Measurements from ENCODE around the gene HACL1.

Gene HACL1

DNA sequence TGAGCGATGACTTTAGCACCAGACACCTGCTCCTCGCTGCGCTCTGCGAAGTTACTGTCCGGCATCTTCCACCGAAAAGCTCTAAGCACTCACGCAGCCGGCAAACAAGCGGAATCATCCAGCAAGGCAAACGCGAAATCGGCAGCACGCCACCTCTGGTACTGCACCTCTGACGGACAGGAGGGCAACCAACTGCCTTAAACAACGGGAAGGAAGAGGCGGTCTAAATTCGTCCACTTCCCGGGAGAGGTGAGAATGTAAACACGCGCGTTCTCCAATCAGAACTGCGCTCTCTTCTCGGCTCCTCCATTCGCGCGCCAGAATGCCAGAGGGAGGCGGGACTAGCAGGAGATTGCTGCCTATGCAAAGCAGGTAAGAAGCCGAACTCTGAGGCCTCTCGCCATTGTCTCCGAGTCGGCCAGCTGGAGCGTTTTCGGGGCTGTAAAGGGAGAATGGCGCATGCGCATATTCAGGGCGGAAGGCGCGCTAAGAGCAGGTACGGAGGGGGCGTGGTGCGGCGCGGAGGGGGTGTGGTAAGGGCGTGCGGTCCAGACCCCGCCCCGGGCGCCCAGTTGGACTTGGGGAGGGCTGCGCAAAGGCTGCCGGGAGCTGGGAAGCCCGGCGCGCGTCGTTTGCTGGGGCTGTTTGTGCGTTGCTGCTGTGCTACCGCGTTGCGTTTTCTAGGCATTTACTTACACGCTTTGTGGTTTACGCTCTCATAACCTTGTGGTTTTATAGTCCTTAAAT is at the start of gene HACL1, which contains the start of gene BTD:
HACL1 (minus strand) TSS at position 171 of the 747 bp plus-strand sequence; CDS start at position 65, 106 bp downstream.
BTD (plus strand) TSS at position 347 of the 747 bp plus-strand sequence. CDS start 33,695 bp downstream, outside the sequence.
- peak; percentile 98 to 99 for DNase-seq

DNA sequence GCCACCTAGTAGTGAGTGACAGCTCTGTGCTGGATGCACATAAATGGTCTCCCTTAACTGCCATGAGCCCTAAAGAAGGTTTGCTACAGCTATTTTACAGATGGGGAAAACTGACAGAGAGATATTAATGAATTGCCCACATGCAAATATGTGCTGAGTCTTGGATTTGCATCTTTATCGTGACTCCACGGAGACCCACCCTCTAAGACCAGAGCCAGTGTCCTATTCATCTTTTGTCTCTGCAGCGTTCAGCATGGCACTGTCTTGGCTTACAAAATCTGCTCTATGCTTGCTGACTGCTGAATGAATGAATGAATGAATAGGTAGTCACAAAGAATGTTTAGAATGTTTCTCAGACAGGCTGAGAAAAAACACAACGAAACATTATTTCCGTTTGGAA is 48.5 kb upstream of the HACL1 start:
- DNase-seq, result no peak

DNA sequence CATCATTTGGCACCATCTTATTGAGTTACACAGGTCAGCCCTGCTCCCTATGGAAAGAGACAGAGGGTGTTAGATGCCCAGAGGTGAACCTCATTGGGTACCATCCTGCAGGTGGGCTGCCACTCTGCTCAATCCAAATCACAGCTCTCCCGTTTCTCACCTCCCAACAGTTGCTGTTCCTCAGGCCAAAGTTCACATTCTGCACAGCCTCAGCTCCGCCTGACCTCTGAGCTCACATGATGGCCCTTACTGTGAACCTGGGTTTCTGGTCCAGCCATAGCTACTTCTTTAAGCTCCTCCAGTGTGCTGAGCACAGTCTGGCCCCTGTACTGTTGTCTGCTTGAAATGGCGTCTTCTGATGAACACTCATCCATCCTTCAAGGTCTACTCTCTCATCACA is 48.0 kb upstream of the HACL1 start:
- DNase-seq, result no peak

DNA sequence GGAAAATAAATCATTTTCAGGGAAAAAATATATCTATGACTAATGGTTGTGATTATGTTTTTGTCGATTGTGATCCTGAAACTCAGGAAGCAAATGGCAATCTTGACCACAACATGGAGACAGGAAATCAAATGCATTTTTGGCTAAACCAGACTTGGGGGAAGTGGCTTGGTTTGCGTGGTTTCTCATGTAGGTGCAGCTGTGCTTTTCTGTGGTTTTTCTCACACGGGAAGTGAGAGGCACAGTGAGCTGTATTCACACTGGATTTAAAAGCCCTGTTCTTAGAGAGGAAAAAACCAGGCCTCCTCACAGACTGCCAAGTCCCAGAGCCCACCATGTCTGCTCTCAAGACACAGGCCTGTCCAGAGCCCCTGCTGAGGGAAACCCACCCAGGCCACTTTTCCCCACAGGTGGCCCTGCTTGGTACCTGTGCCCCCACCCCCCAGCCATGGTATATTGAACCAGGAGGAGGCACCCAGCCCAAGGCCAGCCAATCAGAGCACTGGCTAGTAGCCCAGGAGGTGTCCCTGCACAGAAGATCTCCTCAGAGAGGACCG is 46.3 kb upstream of the HACL1 start:
- peak; percentile 47 to 60 for DNase-seq

DNA sequence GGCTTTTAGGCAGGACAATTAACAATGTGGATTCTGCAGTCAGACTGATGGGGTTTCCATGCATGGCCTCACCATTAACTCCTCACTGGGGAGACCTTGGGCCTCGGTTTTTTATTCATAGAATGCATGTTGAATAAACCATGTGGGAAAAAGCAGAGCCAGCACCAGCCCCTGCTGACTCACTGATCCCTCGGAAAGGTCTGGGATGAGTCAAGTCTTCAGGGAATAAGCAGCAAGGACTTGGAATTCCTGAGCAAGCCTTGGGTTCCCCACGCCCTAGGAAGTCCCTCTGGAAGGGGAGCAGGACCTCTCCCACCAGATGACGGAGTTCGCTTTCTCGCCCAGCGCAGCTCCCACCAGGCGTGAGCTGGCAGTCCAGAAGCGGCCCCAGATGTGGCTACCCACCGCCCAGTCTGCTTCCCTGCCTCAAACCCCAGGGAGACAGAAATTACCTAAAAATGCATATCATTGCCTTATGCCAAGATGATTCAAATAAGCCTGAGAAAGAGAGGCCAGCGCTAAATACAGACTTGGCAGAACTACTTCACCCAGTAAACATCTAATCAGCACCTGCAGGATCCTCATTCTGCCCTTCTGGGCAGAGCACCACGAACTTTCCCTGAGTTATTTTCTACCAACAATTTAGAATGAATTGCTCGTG is 45.6 kb upstream of the HACL1 start:
- DNase-seq, result no peak

DNA sequence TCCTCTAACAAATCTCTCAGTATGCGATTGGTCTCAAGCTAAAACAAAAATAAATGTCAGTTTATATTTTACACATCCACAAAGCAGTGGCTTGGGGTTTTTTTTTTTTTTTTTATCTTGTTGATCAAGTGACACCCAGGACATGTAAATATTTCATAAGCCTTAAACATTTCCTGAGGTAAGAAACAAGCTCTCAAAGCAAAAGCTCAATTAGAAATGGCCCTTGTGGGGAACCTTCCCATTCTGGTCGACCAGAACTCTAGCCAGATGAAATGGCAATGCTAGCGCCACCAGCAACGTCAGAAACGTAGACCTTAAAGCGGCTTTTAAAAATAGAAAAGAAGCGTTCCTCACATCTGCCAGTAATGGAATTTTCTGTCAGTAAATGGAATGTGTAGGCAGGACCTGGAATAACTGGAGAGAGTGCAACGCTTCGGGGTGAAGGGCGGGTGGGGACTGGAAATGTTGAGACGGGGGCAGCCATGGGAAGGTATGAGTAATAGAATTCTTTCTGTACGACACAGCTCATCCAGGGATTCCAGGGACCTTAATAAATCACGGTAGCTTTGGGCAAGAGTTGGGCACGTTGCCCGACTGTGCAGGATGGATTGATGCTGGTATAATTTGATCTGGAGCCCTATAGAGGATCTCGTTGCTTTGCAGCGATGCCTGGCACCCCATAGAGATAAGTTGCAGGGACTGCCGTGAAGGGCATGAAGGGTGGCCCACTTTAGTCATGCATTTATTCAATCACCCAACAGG is 44.6 kb upstream of the HACL1 start:
- DNase-seq, result no peak

DNA sequence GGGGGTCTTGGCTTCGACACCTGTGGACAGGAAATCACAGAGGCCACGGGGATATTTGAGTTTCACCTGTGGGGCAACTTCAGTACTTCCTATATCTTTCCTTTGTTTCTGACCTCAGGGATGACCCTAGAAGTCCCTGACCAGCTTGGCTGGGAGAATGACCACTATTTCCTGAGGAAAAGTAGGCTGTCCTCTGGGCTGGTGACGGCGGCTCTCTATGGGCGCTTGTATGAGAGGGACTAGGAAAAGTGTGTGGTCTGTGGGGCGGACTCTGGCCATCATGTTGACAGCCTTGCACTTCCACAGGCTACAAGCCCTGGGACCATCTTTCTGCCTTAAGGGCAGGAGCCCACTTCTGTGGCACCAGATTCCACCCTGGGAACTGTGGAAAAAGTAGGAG is 43.9 kb upstream of the HACL1 start:
- DNase-seq, result no peak

DNA sequence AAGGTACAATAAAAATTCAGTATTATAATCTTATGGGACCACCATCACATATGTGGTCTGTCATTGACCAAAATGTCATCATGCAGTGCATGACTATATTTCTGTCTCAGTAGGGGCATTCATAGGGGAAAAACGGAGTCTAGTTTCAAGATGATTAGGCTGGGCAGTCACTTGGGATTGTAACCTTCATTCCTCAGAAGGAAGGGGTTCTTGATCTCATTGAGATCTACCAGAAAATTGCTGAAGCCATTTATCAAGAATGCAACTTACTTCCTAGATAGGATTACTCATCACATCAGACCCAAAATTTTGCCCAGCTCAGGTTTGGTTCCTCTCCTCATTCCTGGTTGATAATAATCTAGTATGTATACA is 37.5 kb upstream of the HACL1 start:
- DNase-seq, result no peak

DNA sequence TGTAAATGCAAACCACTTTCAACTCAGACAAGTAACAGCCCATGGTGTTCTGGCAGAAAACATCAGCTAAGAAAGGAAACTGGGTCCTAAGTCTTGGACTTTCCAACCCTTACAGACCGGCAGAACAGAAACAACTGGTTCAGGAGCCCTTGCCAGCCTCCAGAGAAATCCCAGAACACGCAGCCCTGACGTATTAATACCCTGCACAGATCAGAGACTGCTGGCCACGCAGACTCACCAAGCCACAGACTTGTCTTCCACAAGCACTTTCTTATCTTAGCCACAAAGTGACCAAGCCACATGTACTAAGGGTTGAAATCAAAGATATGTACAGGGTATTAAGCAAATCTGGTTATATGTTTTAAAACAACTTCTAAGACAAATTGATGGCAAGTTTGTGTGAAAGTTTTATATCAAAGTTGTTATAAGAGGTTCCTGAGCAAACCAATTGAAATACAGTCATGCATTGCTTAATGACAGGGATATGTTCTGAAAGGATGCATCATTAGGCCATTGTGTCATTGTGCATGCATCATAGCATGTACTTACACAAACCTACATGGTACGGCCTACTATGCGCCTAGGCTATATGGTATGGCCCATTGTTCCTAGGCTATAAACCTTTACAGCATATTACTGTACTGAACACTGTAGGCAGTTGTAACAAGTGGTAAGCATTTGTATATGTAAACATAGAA is 37.0 kb upstream of the HACL1 start:
- no peak for DNase-seq

DNA sequence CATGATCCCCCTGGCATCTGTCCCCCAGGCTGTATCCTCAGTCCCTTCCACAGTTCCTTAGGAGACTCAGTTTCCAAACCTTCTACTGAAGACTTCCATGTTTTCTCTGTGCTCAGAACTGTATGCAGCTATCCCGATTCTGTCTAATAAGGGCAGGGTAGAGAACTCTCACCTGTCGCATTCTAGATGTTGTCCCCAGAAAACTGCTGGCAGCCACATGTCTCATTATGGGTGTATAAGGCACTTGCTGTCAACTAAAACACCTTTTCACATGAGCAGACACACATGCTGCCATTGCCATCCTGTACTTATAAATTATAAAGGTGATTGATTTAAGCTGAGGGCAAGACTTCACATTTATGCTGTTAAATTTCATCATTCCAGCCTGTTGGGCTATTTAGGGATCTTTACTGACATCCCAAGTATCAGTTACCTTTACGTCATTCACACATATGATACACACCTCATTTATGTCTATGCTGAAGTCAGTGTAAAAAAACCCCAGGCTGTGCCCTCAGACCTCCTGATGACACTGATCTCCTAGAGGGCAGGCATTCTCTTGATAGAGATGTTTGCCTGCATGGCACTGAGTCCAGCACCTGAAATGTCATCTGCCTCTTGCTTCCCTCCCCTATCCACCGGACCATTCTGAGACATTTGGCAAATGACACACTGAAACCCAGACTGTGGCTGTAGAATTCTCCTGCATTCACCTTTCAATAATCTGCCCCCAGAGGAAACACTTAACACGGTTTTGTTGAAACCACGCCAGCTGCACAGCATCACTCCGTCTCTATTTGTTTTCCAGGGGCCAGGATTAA is 36.0 kb upstream of the HACL1 start:
- DNase-seq, result no peak

DNA sequence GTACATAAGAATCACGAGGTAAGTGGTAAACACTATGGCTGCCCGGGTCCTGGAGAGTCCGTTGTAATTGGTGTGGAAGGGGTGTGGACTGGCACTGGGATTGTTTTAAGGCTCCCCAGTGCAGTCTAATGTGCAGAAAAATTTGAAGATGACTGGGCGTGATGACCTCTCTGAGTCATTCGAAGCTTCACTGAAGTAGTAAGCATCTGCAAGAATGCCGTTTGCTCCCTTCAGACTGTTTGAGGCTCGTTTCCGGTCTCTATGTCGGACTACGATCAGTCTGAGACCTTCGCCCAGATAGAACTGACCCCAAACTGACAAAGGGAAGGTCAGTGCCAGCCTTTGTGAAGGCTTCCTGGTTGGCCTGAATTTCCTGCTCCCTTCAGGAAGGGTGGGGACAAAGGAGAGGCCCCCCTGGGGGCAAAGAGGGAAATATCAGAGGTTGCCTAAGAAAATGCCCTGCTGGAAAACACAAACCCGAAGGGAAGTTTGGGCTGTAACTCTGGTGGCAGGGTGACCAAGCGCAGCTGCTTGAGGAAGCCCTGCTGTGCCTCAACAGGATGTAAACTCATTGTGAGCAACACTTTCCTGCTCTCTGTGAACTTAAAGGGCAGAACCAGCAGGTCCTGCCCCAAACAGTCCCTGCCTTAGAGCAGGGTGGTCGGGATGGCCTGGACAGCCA is 34.8 kb upstream of the HACL1 start:
- peak in 1 of 2 donors; percentile 38 for DNase-seq

DNA sequence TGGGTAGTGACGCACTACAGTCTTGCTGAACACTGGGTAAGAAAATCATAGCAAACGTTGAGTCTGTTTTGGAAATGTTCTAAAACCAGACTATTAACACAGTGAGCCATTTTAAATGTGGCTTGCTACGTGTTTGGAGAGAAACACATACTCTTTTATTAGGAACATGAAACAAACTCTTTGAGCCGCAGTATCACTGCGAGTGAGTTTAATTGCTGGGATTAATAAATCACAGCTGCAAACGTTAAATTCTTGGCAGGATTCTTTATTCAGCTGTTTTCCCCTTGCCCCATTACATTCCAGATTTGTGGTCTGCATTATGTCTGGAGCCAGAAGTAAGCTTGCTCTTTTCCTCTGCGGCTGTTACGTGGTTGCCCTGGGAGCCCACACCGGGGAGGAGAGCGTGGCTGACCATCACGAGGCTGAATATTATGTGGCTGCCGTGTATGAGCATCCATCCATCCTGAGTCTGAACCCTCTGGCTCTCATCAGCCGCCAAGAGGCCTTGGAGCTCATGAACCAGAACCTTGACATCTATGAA is 33.8 kb upstream of the HACL1 start:
- no peak for DNase-seq

DNA sequence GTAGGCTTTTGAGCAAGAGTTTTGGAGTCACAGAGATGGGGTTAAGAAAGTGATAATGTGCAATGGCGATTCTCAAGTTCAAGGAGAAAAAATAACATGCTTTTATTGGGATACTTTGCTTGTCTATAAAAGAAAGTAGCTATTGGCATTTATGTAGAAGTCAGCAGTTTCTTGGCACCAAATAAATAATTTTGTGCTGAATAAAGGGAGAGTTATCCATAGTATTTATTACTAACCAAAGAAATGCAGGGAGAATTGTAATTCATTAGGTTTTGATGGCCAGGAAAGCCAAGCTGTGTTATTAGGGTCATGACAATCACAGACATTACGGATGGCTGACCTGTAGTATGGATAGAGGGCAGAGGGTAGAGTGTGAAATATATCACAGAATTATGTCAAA is 33.3 kb upstream of the HACL1 start:
- DNase-seq, result no peak

DNA sequence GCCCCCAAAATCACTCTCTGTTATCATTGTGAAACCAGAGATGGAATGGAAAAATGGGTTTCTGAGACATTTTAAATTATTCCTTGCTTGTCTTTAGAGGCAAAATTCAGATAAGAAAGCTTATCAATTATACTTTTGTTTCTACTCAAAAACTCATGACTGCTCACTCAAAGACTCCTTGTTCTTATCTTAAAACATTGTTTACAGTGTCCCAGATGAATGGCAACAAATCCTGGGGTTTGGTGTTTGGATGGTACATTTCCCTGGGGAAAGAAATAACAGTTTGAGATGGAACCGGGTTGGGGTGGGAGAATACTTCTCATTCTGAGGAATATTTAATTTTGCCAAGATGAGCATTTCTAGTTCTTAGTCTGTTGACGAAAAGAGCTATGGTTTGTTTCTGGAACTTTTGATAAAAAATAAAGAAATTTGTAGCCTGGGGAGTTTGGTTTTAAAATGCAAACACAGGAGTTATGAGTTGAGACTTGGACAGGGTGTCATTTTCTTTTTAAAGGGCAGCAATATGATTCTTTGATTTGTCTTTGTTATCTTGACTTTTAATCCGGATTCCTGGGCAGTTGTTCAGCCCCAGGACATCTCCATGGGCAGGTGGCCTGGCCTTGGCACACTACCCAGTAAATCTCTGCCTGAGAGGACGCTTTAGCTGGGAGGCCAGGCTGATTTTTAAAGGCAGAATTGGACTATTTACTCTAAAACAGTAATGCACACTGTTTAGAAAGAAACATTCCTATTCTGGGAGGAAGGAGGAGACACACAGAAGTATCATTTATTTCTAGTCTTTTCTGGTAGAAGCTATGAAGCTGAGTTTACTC is 32.6 kb upstream of the HACL1 start:
- DNase-seq, result no peak

DNA sequence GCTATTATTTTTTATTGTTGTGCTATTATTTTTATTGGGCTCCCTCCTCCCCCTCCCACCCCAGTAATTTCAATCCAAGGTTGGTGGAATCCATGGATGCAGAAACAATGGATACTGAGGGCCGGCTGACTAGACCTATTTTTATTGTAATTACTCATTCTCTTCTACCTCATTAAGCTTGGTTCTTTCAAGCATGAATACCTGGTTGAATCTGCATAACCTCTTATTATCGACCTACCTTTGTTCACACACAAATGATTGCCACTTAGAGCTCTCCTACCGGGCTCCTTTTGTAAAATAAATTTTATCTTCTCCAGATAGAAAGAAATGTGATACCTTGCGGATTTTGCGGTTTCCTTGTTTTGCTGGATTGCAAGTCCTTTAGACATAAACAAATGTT is 31.8 kb upstream of the HACL1 start:
- DNase-seq, result no peak

DNA sequence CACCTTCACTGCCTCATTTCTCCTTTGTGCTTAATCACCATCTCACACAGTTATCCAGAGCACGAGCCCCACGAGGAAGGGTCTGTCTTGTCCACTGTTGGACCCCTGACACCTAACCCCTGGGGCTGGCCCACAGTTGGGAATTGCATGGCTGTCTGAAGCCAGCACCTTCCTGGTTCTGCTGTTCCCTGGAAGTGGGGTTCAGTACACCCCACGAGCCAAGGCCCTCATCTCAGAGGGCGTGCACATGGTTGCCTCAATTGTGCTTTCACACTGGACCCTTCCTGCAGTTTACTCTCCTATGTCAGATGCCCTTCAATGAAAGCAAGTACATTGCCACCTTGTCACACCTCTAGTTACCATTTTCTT is 30.8 kb upstream of the HACL1 start:
- DNase-seq, result no peak

DNA sequence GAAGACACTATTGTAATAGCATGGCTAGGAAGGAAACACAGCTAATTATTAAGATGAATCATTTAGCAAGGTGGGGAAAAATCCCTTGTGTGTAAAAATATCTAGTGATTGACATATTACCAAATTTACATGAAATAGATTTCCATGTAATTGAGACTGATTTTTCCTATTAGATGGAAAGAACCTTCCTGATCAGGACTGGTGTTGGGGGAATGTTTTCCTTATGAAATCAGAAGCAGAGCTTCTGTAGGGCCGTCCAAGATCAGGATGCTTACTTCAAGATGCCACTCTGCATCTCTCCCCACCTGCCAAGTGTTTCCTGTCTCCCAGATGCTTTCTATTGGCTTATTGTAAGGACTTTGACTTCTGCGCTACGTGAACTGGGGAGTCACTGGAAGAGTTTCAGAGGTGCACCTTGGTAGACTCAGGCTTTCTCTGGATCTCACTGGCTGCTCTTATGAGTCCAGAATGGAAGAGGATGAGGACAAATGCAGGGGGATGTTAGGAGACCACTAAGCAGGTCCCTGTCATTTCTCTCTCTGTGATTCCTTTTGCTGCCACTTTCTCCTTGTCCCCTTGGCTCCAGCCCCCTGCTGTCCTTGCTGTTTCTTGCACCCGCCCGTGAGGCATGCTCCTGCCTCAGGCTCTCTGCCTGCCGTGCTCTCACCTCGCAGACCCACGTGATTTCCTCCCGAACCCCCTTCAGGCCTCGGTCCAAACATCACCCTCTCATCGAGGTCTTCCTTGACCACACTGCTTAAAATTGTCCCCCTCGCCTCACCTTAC is 30.2 kb upstream of the HACL1 start:
- no peak for DNase-seq

DNA sequence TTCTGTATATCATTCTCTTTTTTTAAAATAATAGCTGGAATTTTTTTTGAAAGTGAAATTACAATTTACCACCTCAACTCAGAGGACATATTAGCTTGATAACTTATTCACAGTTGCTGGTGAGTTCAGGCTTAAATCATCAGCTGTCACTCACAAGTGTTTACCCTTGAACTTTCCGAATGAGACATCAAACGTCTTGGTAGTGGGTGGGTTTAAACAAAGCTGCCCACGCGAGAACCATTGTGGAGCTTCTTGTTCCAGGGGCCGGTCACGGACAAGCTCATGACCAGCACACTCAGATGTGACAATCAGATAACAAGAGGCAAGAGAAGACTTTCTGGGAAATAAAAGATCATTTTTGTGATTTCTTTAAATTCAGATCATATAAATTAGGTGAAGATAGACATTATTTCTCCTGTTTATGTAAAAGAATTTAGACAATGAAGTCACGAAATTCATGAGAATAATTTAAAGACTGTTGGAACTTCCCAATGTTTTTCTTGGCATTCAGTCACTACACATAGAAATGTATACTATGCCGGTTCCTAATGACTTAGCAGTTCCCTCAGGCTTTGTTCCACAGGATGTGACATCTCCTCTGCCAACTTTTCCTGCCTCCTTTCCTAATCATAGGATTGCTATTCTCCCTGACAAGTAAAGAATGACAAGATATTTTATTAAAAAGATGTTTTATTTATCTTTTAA is 29.4 kb upstream of the HACL1 start:
- DNase-seq, result no peak
